Germinal center (tissue), 1 donor: ENCODE data around the gene KIRREL1.

ENCODE experiments used
- DNase-seq: peaks from one replicate; pipeline ENCODE4 v3.0.0; 2012; ENCODE audit warnings: mixed read lengths, low spot score

The KIRREL1 gene

DNA sequence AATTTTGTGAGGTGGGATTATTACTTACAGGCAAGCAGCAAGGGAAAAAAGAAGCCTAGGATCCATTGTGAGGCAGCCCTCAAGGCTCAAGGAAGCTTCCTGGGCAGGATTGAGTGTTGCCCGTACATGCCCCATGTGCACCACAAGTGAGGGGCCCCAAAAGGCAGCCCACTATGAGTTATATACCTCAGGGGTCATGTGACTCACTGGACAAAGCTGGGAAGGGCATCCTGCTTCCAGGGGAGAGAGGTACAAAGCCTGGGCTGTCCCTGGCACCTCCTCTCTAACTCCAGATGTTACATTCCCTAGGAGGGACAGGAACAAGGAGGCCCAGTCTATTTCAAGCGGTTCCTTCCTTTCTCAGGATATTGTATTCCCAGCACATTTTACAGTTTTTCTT is 153.3 kb downstream of the KIRREL1 start:
- DNase-seq: no peak

DNA sequence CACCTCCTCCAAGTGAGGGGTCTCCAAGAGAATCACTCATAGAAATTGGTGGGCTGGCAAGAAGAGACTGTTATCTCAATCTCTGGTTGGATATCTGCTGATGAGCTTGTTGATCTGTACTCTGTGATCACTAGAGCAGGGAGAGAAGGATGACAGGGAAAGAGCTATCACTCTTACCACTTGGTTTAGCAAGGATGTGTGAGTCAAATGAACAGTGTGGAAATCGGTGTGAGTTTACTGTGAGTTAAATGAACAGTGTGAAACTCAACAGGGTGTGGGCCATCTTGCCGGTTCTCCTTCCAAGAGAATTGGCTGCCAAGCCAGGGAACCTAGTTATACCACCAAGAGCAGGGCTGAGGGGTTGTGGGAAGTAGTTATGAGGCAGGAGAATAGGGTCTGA is 154.0 kb downstream of the KIRREL1 start:
- no peak for DNase-seq

DNA sequence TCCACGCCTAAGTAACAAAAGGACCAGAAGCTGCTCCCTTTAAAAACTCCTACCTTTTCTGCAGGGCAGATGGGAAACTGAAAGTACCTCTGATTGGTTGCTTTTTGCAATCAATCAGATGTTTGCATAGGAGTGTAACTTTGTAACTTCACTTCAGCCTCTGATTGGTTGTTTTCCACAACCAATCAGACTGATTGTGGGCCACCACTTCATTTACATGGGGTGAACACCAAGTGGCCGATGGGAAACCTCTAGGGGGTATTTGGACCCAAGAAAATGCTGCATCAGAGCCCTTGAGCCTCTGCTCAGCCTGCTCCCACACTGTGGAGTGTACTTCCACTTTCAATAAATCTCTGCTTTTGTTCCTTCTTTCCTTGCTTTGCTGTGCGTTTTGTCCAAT is 154.4 kb downstream of the KIRREL1 start:
- DNase-seq: no peak

DNA sequence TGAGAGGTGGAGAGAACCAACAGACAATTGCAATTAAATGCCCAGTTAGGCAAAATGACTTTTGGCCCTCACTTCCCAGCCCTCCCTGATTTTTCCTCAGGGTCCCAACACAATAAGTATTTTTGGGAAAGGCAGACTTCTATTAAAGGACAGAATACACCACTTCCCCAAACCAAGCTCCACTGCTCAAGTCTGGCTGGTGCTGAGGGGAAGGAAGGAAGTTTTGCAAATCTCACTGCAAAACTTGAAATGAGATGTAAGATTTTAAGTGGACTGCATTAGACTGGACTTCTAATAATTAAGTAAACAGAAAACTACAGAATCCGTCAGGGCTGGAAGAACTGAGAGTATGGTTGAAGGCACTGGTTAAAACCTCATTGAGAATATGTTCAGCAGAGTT is 155.0 kb downstream of the KIRREL1 start:
- DNase-seq: no peak

DNA sequence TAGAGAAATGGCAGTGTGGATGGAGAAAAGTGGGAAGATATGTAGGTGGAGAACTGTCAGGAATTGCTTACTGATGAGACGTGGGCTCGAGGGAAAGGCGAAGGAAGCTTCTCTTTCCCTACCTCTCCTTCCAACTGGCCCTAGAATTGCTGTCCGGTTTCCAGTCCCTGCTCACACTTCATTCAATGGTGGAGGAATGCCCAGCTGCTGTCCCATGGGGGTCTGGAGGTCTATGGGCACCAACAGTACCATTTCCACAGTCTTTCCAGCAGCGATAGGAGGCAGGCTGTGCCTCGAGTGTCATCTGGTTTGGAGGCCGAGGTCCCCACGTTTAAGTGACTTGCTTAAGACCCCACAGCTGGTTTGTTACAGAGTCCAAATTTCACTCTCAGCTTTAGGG is 155.7 kb downstream of the KIRREL1 start:
- DNase-seq: no peak
